Adipocyte (in vitro differentiated cells): ENCODE data around the gene HGD.
"Not testable (repeated sequence)": the region's sequence is repeated elsewhere in the genome, so short reads cannot be mapped to it uniquely, and the experiment has no call there.

ENCODE experiments used
- DNase-seq: peaks from one replicate; pipeline ENCODE4 v3.0.0-alpha.2; 2015; ENCODE audit warnings: low read depth
- H3K27me3 ChIP-seq: replicated peaks from 2 replicates; pipeline ENCODE4 v1.7.0; 2013; ENCODE audit warnings: mild to moderate bottlenecking, low read length, moderate library complexity; ENCODE audit not compliant: control insufficient read depth, insufficient read depth
- H3K36me3 ChIP-seq: 2 replicates; pipeline ENCODE4 v1.7.0; 2013; ENCODE audit warnings: low read length, mild to moderate bottlenecking, moderate library complexity; ENCODE audit not compliant: control insufficient read depth, insufficient read depth, severe bottlenecking
- H3K4me1 ChIP-seq: 2 replicates; pipeline ENCODE4 v1.7.0; 2013; ENCODE audit warnings: mild to moderate bottlenecking, low read length, moderate library complexity; ENCODE audit not compliant: control insufficient read depth, insufficient read depth
- H3K4me3 ChIP-seq: 2 replicates; pipeline ENCODE4 v1.7.0; 2013; ENCODE audit warnings: mild to moderate bottlenecking, low read length, moderate library complexity
- H3K9ac ChIP-seq: 2 replicates; pipeline ENCODE4 v1.7.0; 2013; ENCODE audit warnings: mild to moderate bottlenecking, low read length, moderate library complexity
- H3K9me3 ChIP-seq: 2 replicates; pipeline ENCODE4 v1.7.0; 2013; ENCODE audit warnings: mild to moderate bottlenecking, low read length, moderate library complexity; ENCODE audit not compliant: control insufficient read depth

HGD gene

GRCh38 chr3:120682095-120682681 lies at the start of gene HGD:
HGD (minus strand) TSS chr3:120682239; CDS start chr3:120682111, 128 bp downstream.
- DNase-seq = no peak
- H3K36me3 ChIP-seq = peaks cover 3% of the 10 kb centered on the region
- no peaks in the 10 kb centered on the region for H3K9me3 ChIP-seq
- H3K9ac ChIP-seq = no peak within 1 kb of the TSS
- H3K4me3 ChIP-seq = no peak within 1 kb of the TSS
- no peaks in the 10 kb centered on the region for H3K27me3 ChIP-seq
- peaks cover 21% of the 10 kb centered on the region for H3K4me1 ChIP-seq

- H3K36me3 ChIP-seq = peaks cover 21% of the 10 kb centered on the region
- no peak overlapping the region for H3K9ac ChIP-seq
- H3K4me1 ChIP-seq = no peaks in the 10 kb centered on the region
- no peak overlapping the region for H3K4me3 ChIP-seq
- DNase-seq = no peak
- H3K9me3 ChIP-seq = no peaks in the 10 kb centered on the region
- no peaks in the 10 kb centered on the region for H3K27me3 ChIP-seq
Observed at GRCh38 chr3:120730576-120731542, 48.8 kb upstream of the HGD start.

- no peaks in the 10 kb centered on the region for H3K27me3 ChIP-seq
- no peak overlapping the region for H3K9ac ChIP-seq
- no peaks in the 10 kb centered on the region for H3K4me1 ChIP-seq
- H3K9me3 ChIP-seq = no peaks in the 10 kb centered on the region
- peak; percentile 27 for DNase-seq
- H3K36me3 ChIP-seq = peaks cover 21% of the 10 kb centered on the region
- no peak overlapping the region for H3K4me3 ChIP-seq
Observed at GRCh38 chr3:120726791-120727190, 44.8 kb upstream of the HGD start.

GRCh38 chr3:120719167-120719834 lies 37.3 kb upstream of the HGD start:
- DNase-seq, H3K27me3 ChIP-seq, H3K4me3 ChIP-seq, H3K36me3 ChIP-seq, H3K9me3 ChIP-seq, H3K9ac ChIP-seq, H3K4me1 ChIP-seq: not testable (repeated sequence)

GRCh38 chr3:120713262-120713661 lies 31.2 kb upstream of the HGD start:
- peaks cover 4% of the 10 kb centered on the region for H3K4me1 ChIP-seq
- peaks cover 8% of the 10 kb centered on the region for H3K36me3 ChIP-seq
- H3K9ac ChIP-seq = no peak overlapping the region
- no peak for DNase-seq
- H3K9me3 ChIP-seq = no peaks in the 10 kb centered on the region
- no peaks in the 10 kb centered on the region for H3K27me3 ChIP-seq
- no peak overlapping the region for H3K4me3 ChIP-seq

- Histone ChIP-seq H3K4me3 (no peak overlapping the region), H3K36me3 (peaks cover 8% of the 10 kb centered on the region), H3K9me3 (no peaks in the 10 kb centered on the region), H3K9ac (no peak overlapping the region), H3K4me1 (peaks cover 16% of the 10 kb centered on the region), H3K27me3 (no peaks in the 10 kb centered on the region)
- no peak for DNase-seq
Observed at GRCh38 chr3:120710369-120710768, 28.3 kb upstream of the HGD start.

GRCh38 chr3:120708408-120708807 lies 26.4 kb upstream of the HGD start:
- Histone ChIP-seq H3K27me3 (no peaks in the 10 kb centered on the region), H3K4me3 (no peak overlapping the region), H3K9me3 (peaks cover under 1% of the 10 kb centered on the region), H3K4me1 (peaks cover 21% of the 10 kb centered on the region), H3K9ac (no peak overlapping the region), H3K36me3 (peaks cover 12% of the 10 kb centered on the region)
- no peak for DNase-seq

- Histone ChIP-seq H3K36me3 (peaks cover 18% of the 10 kb centered on the region), H3K9me3 (peaks cover 8% of the 10 kb centered on the region), H3K4me1 (peaks cover 20% of the 10 kb centered on the region), H3K9ac (no peak overlapping the region), H3K4me3 (no peak overlapping the region), H3K27me3 (no peaks in the 10 kb centered on the region)
- no peak for DNase-seq
Observed at GRCh38 chr3:120706950-120707349, 24.9 kb upstream of the HGD start.

- DNase-seq = no peak
- H3K36me3 ChIP-seq = peaks cover 18% of the 10 kb centered on the region
- peaks cover 8% of the 10 kb centered on the region for H3K9me3 ChIP-seq
- H3K4me3 ChIP-seq = peak overlapping the region; percentile 27
- peaks cover 17% of the 10 kb centered on the region for H3K4me1 ChIP-seq
- no peak overlapping the region for H3K9ac ChIP-seq
- no peaks in the 10 kb centered on the region for H3K27me3 ChIP-seq
Observed at GRCh38 chr3:120705884-120706582, 24.0 kb upstream of the HGD start.

- Histone ChIP-seq H3K4me1 (no peaks in the 10 kb centered on the region), H3K4me3 (no peak overlapping the region), H3K9me3 (peaks cover 8% of the 10 kb centered on the region), H3K9ac (no peak overlapping the region), H3K27me3 (no peaks in the 10 kb centered on the region), H3K36me3 (peaks cover 17% of the 10 kb centered on the region)
- no peak for DNase-seq
Observed at GRCh38 chr3:120699333-120699732, 17.3 kb upstream of the HGD start.
